HFFc6 (cell line): ENCODE data around the gene NAV3. TPM values are rescaled to one million over a fixed set of nuclear protein-coding genes. Genes with fewer than 3 reads are reported as not detected.

Source experiments
- DNase-seq: peaks from one replicate; pipeline ENCODE4 v3.0.0-alpha.2; 2018
- H3K27ac Mint-ChIP-seq: 2 replicates; pipeline ENCODE4 v1.8.0; 2020; ENCODE audit warnings: mild to moderate bottlenecking, mixed read lengths
- H3K27me3 Mint-ChIP-seq: 2 replicates; pipeline ENCODE4 v1.8.0; 2021; ENCODE audit warnings: mild to moderate bottlenecking, moderate library complexity, mixed read lengths; ENCODE audit not compliant: insufficient read depth
- H3K36me3 Mint-ChIP-seq: 2 replicates; pipeline ENCODE4 v1.8.0; 2021; ENCODE audit warnings: low read depth, mixed read lengths
- H3K4me1 Mint-ChIP-seq: 2 replicates; pipeline ENCODE4 v1.8.0; 2020; ENCODE audit warnings: low read depth, mixed read lengths
- H3K4me3 Mint-ChIP-seq: 2 replicates; pipeline ENCODE4 v1.8.0; 2020; ENCODE audit warnings: mild to moderate bottlenecking, moderate library complexity, mixed read lengths
- H3K9me3 Mint-ChIP-seq: 2 replicates; pipeline ENCODE4 v1.8.0; 2020; ENCODE audit warnings: mild to moderate bottlenecking, mixed read lengths
- total RNA-seq, 6 experiments: library from RNA; stranded (reverse); fragmentation: NEBNext Ultra II Directional; extraction: Animal tissue kit (Norgen Biotek cat#: 25700); gene quantifications; 2 replicates in 1 of 6; 3 replicates in 5 of 6; pipeline ENCODE4 v1.2.3, GENCODE V29; 2021
- TF ChIP-seq, protein P1 (sequence below): fragments of 200-600 bp; sonication (generic); IDR thresholded peaks from 2 replicates; pipeline ENCODE4 v1.5.0; 2021; ENCODE audit warnings: antibody characterized with exemption, mild to moderate bottlenecking

NAV3 gene
- total RNA-seq, 6 experiments from 2014 or later, result 86.7 to 142 (median 107) TPM

DNA sequence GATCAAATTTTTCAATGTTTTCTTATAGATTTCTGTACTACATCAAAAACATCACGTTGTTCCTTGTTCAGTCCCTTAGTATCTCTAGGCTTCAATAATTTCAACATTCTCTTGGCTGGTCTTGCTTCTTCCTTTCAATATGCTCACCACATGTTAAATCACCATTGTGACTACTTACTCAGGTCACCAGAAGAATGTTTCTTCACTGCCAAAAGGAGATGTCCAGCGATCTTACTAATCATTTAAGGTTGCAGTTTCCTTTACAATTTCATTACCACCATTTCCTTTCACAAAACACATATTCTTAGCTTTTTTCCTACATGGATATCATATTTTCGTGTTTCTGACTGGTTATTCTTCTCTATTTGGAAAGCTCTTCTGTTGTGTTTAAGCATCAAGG lies 363.8 kb downstream of the NAV3 start:
- Mint-ChIP-seq H3K36me3 (peaks cover 62% of the 10 kb centered on the region), H3K4me1 (peaks cover 69% of the 10 kb centered on the region), H3K9me3 (no peaks in the 10 kb centered on the region), H3K27me3 (peaks cover 2% of the 10 kb centered on the region; the same call in 1 of the 2 replicates), H3K4me3 (peak overlapping the region; percentile 73), H3K27ac (peak overlapping the region; percentile 84)
- TF ChIP-seq, protein P1, sequence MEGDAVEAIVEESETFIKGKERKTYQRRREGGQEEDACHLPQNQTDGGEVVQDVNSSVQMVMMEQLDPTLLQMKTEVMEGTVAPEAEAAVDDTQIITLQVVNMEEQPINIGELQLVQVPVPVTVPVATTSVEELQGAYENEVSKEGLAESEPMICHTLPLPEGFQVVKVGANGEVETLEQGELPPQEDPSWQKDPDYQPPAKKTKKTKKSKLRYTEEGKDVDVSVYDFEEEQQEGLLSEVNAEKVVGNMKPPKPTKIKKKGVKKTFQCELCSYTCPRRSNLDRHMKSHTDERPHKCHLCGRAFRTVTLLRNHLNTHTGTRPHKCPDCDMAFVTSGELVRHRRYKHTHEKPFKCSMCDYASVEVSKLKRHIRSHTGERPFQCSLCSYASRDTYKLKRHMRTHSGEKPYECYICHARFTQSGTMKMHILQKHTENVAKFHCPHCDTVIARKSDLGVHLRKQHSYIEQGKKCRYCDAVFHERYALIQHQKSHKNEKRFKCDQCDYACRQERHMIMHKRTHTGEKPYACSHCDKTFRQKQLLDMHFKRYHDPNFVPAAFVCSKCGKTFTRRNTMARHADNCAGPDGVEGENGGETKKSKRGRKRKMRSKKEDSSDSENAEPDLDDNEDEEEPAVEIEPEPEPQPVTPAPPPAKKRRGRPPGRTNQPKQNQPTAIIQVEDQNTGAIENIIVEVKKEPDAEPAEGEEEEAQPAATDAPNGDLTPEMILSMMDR, result no peak
- DNase-seq, result peak; percentile 88

DNA sequence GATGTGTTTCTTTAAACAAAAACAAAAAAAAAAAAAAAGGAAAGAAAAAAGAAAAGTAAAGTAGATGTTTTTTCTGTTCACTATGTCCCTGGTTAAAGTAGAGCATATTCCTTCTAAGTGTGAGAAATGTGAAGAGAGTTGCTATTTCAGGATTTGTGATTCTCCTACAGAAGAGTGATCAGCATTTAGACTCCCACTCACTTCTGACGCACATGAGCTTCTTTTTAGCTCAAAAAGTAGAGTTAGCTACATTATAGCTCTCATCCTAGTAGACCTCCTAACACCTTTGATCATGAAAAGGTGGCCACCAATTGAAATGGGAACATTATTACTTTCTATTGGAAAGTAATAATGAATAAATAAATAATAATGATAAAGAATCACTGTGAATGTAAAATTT lies 368.2 kb downstream of the NAV3 start:
- Mint-ChIP-seq H3K36me3 (peaks cover 57% of the 10 kb centered on the region), H3K27me3 (no peaks in the 10 kb centered on the region; the same call in 1 of the 2 replicates), H3K9me3 (no peaks in the 10 kb centered on the region), H3K27ac (peak overlapping the region; percentile 29; the same call in 1 of the 2 replicates), H3K4me1 (peaks cover 53% of the 10 kb centered on the region), H3K4me3 (no peak overlapping the region)
- no peak for DNase-seq
- TF ChIP-seq, protein P1, result no peak

DNA sequence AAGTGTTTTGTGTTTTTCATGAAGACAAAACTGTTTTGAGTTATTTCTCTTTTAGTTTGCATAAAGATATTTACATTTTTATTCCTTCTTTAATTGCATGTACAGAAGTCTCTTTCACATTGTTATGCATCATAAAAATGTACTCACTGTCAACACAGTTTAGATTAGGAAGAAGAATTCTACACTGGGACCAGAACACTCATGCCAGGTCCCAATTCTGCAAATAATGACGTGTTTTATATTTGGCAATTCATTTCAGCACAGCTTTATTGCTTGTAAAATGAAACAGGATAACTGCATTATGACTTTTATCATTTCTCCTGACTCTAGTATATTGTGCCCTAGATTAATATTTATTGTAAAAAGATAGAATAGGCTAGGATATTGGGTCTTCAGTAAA lies 369.2 kb downstream of the NAV3 start:
- DNase-seq, result no peak
- H3K4me1 Mint-ChIP-seq, result peaks cover 53% of the 10 kb centered on the region
- peaks cover 61% of the 10 kb centered on the region for H3K36me3 Mint-ChIP-seq
- no peaks in the 10 kb centered on the region; the same call in 1 of the 2 replicates for H3K27me3 Mint-ChIP-seq
- H3K27ac Mint-ChIP-seq, result no peak overlapping the region
- no peak overlapping the region for H3K4me3 Mint-ChIP-seq
- no peaks in the 10 kb centered on the region for H3K9me3 Mint-ChIP-seq
- TF ChIP-seq, protein P1, result no peak

DNA sequence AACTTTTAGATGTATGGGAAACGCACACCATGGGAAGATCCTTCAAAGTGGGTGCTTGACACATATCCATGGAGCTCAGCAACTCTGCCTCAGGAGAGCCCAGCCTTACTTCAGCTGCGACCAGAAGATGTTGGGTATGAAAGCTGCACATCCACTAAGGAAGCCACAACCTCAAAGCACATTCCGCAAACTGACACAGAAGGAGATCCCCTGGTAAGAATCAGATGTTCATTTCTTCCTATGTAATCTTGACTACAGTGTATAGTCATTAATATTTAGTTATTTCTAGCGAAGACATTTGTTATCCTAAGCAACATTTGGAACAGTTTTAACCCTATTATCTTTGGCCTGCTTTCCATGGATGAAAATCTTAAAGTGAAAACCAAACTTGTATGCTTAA lies 374.2 kb downstream of the NAV3 start:
- DNase-seq, result no peak
- no peaks in the 10 kb centered on the region for H3K9me3 Mint-ChIP-seq

DNA sequence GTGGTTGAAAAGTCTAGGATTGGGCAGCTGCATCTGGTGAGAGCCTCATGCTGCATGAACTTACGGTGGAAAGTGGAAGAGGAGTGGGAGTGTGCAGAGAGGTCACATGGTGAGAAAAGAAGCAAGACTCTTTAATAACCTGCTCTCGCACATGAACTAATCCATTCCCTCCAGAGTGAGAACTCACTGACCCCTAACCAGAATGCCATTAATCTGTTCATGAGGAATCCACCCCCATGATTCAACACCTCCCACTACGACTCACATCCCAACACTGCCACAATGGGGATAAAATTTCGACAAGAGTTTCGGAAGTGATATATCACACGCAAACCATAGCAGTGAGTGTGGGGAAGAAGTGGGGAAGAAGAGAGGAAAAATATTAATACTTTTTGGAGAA lies 377.4 kb downstream of the NAV3 start:
- no peak overlapping the region for H3K27ac Mint-ChIP-seq
- no peak overlapping the region for H3K4me3 Mint-ChIP-seq
- H3K9me3 Mint-ChIP-seq, result no peaks in the 10 kb centered on the region
- peaks cover 85% of the 10 kb centered on the region for H3K36me3 Mint-ChIP-seq
- peaks cover 66% of the 10 kb centered on the region for H3K4me1 Mint-ChIP-seq
- TF ChIP-seq, protein P1, result no peak
- peaks cover 2% of the 10 kb centered on the region for H3K27me3 Mint-ChIP-seq
- no peak for DNase-seq

More for the DNA sequence above, 374.2 kb downstream of the NAV3 start:
- Mint-ChIP-seq H3K36me3 (peaks cover 76% of the 10 kb centered on the region), H3K27ac (peak overlapping the region; percentile 50; the same call in 1 of the 2 replicates), H3K4me1 (peaks cover 67% of the 10 kb centered on the region), H3K27me3 (no peaks in the 10 kb centered on the region), H3K4me3 (no peak overlapping the region; the same call in 1 of the 2 replicates)
- TF ChIP-seq, protein P1, result no peak
